ENCODE results near the gene HSPA6.
"Not testable (repeated sequence)": the region's sequence is repeated elsewhere in the genome, so short reads cannot be mapped to it uniquely, and the experiment has no call there.

HSPA6 gene

GRCh38 chr1:161532644-161533567 is 8.6 kb downstream of the HSPA6 start:
- not testable (repeated sequence) for DNase-seq (ENCODE audit: low read depth in 2 of 2)

GRCh38 chr1:161537068-161537669 is 12.8 kb downstream of the HSPA6 start:
- not testable (repeated sequence) for DNase-seq (ENCODE audit: low read depth in 2 of 2)

GRCh38 chr1:161538925-161539479 is 14.7 kb downstream of the HSPA6 start:
- not testable (repeated sequence) for DNase-seq (ENCODE audit: low read depth in 2 of 2)

- DNase-seq (ENCODE audit: low read depth in 2 of 2), result peak; percentile 98
These were observed 15.6 kb downstream of the HSPA6 start for GRCh38 chr1:161539731-161540569.

- not testable (repeated sequence) for DNase-seq (ENCODE audit: low read depth in 2 of 2)
These were observed 16.2 kb downstream of the HSPA6 start for GRCh38 chr1:161540570-161540960.

- not testable (repeated sequence) for DNase-seq (ENCODE audit: low read depth in 2 of 2)
These were observed 17.8 kb downstream of the HSPA6 start for GRCh38 chr1:161542091-161542559.

- not testable (repeated sequence) for DNase-seq (ENCODE audit: low read depth in 2 of 2)
These were observed 18.8 kb downstream of the HSPA6 start for GRCh38 chr1:161543125-161543524.

- not testable (repeated sequence) for DNase-seq (ENCODE audit: low read depth in 2 of 2)
These were observed 20.8 kb downstream of the HSPA6 start for GRCh38 chr1:161545005-161545731.

GRCh38 chr1:161547995-161548741 is 23.8 kb downstream of the HSPA6 start:
- not testable (repeated sequence) for DNase-seq (ENCODE audit: low read depth in 2 of 2)

- not testable (repeated sequence) for DNase-seq (ENCODE audit: low read depth in 2 of 2)
These were observed 24.5 kb downstream of the HSPA6 start for GRCh38 chr1:161548749-161549406.

- no peak for DNase-seq (ENCODE audit: low read depth in 2 of 2)
These were observed 25.3 kb downstream of the HSPA6 start, which contains the start of gene FCGR3A for GRCh38 chr1:161549652-161550051. TSS of gene FCGR3A (minus strand) at chr1:161549818. CDS start at chr1:161549736, 82 bp downstream.

- not testable (repeated sequence) for DNase-seq (ENCODE audit: low read depth in 2 of 2)
These were observed 26.6 kb downstream of the HSPA6 start for GRCh38 chr1:161550942-161551341.

GRCh38 chr1:161553631-161554030 is 29.3 kb downstream of the HSPA6 start:
- not testable (repeated sequence) for DNase-seq (ENCODE audit: low read depth in 2 of 2)

- DNase-seq (ENCODE audit: low read depth in 2 of 2), result not testable (repeated sequence)
These were observed 30.0 kb downstream of the HSPA6 start for GRCh38 chr1:161554340-161554739.

- DNase-seq (ENCODE audit: low read depth in 2 of 2), result not testable (repeated sequence)
These were observed 30.6 kb downstream of the HSPA6 start for GRCh38 chr1:161554815-161555417.

- not testable (repeated sequence) for DNase-seq (ENCODE audit: low read depth in 2 of 2)
These were observed 31.8 kb downstream of the HSPA6 start for GRCh38 chr1:161556143-161556542.

- not testable (repeated sequence) for DNase-seq (ENCODE audit: low read depth in 2 of 2)
These were observed 32.6 kb downstream of the HSPA6 start for GRCh38 chr1:161556990-161557389.

- DNase-seq (ENCODE audit: low read depth in 2 of 2), result not testable (repeated sequence)
These were observed 33.4 kb downstream of the HSPA6 start for GRCh38 chr1:161557506-161558450.
